ENCODE results near the gene CCDC187.
"Not testable (repeated sequence)": the region's sequence is repeated elsewhere in the genome, so short reads cannot be mapped to it uniquely, and the experiment has no call there.

The CCDC187 gene

GRCh38 chr9:136237486-136238341, 66.2 kb downstream of the CCDC187 start:
- no peak for DNase-seq

GRCh38 chr9:136236471-136237410, 67.2 kb downstream of the CCDC187 start:
- not testable (repeated sequence) for DNase-seq

DNA sequence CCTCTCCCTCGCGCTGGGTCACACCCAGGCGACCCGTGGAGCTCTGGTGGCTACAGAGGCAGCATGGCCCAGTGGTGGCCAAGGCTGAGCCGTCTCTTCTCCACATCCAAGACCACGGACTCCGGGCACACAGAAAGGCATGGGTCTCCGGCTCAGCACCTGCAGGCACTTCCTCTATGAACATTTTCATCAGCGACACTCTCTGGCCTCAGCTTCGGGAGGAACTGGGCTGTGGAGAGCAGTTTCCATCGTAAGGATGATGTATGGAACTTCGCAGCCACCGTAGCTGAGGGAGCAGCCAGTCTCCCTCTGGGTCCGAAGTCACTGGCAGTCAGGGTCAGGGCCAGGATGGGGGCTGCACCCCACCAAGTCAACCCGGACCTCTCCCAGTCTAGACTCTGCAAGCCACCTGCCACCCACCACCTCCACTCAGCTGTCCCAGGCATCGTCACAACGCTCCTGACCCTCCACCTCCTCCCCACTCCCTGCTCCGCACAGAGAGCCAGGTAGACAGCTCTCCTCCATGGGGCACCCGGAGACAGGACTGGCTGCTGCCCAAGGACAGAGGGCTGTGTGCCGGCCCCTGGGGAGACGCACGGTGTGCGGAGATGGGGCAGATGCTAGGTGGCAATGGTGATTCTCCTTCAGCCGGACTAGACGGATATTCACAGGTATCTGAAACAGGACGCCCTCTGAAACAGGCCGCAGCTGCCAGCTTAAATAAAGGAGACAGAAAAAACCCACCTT, 68.0 kb downstream of the CCDC187 start:
- no peak for DNase-seq

- no peak for DNase-seq
These were observed 68.7 kb downstream of the CCDC187 start for GRCh38 chr9:136235171-136235570.

DNA sequence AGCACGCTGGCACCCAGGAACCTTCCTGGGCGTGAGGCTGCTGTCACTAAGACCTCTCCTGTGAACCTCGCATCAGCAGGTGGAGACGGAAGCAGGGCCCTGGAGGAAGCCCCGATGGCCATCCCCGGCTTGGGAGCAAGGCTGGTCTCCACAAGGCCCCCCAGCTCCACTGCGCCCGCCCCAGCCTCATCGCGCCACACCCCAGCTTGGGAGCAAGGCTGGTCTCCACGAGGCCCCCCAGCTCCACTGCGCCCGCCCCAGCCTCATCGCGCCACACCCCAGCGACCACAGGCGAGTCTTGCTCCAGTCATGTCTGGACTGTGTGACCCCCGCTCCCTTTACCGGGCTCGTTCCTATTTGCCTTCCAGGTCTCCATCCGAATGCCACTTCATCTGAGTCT, 69.3 kb downstream of the CCDC187 start:
- DNase-seq, result no peak

- DNase-seq, result no peak
These were observed 70.0 kb downstream of the CCDC187 start for GRCh38 chr9:136233868-136234267.

- DNase-seq, result no peak
These were observed 70.5 kb downstream of the CCDC187 start for GRCh38 chr9:136233411-136233810.

GRCh38 chr9:136232969-136233368, 70.9 kb downstream of the CCDC187 start:
- DNase-seq, result no peak

DNA sequence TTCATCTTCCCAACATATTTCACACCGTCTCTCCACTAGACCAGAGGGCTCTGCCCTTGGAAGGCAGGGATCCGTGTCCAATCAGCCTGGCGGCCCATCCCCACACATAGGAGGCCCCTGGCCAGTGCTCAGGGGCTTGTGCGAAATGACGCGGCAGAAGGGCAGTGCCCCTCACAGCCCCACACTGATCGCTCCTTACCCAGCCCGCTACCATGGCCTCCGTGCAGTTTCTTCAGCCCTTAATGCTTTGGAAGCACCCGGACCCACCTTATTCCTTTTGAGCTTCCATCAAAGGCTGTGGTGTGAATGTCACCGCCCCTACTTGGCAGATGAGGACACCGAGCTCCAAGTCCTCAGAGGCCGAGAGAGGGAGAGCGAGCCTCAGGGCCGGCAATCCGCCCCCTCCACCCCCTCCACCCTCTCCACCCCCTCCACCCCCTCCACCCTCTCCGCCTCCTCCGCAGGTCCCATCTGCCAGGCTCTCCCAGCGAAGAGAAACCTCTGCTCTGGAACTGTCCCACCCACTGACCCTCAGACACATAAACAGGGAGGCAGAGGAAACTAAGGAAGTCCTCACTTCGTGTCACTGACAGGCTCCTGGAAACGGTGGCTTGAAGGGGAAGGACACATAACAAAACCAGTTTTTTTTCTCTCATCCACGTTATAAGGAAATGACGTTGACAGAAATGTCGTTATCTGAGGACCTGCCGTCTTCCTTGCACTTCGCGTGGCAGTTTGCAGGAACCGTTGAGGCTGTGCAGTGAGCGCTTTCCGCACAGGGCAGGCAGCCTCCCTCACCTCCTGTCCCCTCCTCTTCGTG, 72.2 kb downstream of the CCDC187 start:
- DNase-seq, result no peak

DNA sequence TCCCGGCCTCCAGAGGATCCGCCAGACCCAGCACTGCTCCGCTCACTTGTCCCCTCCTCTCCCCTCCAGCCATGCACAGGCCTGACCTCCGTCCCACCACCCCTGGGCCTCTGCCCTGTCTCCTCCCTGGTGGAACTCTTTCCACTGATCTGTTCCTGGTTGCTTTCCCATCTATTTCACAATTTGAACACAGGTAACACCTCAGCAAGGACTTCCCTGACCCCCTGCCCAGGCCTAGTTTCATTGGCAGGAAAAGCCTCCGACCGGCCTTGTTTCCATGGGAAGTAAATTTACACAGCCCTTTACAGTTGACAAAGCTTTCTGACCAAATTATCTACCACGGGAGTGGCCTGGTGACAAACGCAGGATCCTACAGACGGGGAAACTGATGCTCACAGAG, 73.1 kb downstream of the CCDC187 start:
- DNase-seq, result no peak

DNA sequence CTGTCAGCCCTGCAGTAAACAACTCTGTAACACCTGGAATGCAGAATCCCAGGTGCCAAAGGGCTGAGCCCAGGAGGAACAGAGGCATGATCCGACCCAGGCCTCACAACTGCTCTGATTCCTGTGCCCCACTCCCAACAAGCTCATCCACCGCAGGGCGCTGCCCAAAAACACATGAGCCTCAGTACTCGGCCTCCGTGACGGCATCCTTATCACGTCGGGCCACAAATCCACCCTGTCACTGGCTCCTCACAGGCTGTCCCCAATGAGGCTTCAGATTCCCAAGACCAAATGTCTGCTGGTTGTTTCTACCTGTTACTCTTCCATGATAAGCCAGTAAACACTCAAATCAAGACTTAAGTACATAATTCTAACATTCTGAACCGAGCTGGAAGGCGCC, 73.5 kb downstream of the CCDC187 start:
- DNase-seq, result no peak

- no peak for DNase-seq
These were observed 74.5 kb downstream of the CCDC187 start for GRCh38 chr9:136229096-136230065.

- DNase-seq, result no peak
These were observed 75.6 kb downstream of the CCDC187 start for GRCh38 chr9:136228107-136228875.

DNA sequence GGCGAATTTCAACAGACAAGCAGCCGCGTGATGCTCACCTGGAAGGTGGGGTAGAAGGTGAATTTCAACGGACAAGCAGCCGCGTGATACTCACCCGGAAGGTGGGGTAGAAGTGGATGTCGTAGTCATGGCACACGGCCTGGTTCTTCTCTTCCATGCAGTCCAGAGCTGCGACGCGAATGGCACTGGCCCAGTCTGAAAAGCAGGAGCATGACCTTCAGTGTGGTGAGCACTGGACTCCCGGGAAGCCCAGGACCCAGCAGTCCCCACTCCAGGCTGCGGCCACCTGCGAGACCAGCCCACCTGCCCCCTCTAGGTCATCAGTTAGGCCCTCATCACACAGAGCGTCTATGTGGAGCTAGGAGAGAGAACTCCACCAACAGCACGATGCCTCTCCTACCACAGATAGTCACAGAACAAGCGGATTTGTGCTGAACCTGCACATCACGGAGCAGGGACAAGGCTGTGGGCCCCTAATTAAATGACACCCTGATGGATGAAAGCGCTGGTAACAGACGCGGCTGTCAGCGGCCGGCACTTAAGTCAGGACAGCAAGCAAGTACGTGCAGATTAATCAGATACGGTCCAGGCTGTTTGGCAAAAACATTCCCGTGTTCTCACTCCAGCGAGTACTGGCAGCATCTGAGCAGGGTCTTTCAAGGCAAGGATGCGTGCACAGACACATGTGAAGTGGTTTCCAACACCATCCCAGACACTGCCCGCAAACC, 77.0 kb downstream of the CCDC187 start:
- DNase-seq, result no peak

- DNase-seq, result peak; percentile 53
These were observed 77.9 kb downstream of the CCDC187 start for GRCh38 chr9:136225748-136226679.

- DNase-seq, result no peak
These were observed 78.5 kb downstream of the CCDC187 start for GRCh38 chr9:136225366-136225747.

DNA sequence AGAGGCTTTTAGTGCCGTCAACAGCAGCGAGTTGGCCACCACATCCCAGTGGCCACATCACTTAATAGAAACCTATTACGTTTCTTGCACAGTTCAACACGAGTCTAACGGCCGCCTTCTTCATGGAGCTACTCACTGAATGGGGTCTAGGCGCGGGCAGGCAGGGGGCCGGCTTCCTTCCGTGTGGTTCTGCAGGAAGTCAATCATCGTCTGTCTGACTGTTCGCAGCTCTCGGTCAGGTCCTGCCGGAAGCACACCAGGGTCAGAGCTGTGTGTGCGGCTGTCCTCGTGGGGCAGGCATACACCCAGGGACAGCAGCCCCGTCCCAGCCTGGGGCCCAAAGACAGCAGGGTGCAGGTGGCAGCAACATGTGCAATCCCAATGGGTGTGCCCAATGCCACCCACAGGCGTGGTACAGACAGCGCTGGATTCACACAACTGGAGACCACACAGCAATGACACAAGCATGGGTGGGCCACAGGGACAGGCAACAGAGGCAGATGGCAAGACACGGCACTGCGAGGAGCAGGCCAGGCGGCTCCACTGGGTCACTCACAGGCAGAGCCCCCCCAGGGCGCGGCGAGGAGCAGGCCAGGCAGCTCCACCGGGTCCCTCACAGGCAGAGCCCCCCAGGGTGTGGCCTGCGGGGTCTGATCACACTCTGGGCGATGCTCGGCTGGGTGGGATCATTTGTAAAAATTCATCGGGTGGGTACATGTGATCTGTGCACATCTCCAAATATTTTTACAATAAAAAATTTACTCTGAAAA, 79.8 kb downstream of the CCDC187 start:
- no peak for DNase-seq
